ENCODE results near the gene SELE.

The SELE gene

GRCh38 chr1:169680377-169681019, 53.4 kb downstream of the SELE start:
- no peak for DNase-seq

GRCh38 chr1:169679692-169680091, 54.2 kb downstream of the SELE start:
- DNase-seq: no peak

GRCh38 chr1:169676001-169676400, 57.9 kb downstream of the SELE start:
- no peak for DNase-seq

Measured in activated CD4-positive, CD25-positive, alpha-beta regulatory T cell treated with anti-CD3 and anti-CD28 coated beads, Interleukin-2, amount 50 U/mL, for 72 hours (primary cell).